A549 (cell line): ENCODE measurements around the gene MOB1A. TPM values are rescaled to one million over a fixed set of nuclear protein-coding genes. Genes with fewer than 3 reads are reported as not detected.

Experiments
- ATAC-seq, 2 experiments: fragments of 200-7000 bp in 1 of 2; fragments of >200 bp in 1 of 2; cut with Nextera tagmentation in 1 of 2; cut with Tn5 transposase in 1 of 2; 3 replicates each; pipeline versions ENCODE4 v1.8.0 to v1.9.1; 2018 to 2020; ENCODE audit warnings: mild to moderate bottlenecking in 1 of 2, moderate library complexity in 1 of 2
- CTCF ChIA-PET: fragments of 300-600 bp; sonication (Branson Sonifier 250); formaldehyde crosslinking; extraction: SDS; loops from one replicate; lab custom pipeline; 2021; ENCODE audit warnings: antibody characterized with exemption, inconsistent platforms; lab: Yijun Ruan, JAX
- POLR2A ChIA-PET: fragments of 350-600 bp; formaldehyde crosslinking; extraction: SDS; loops from one replicate; lab custom pipeline; 2021; ENCODE audit warnings: antibody characterized with exemption, inconsistent platforms; lab: Yijun Ruan, JAX
- DNase-seq, 2 experiments: peaks; one replicate each; pipeline versions ENCODE4 v3.0.0 to v3.0.0-alpha.2; 2011 to 2016; ENCODE audit warnings: low read depth in 1 of 2, low spot score in 1 of 2
- FAIRE-seq: peaks from 2 replicates; lab custom pipeline; 2011; peaks lifted over from hg19 to GRCh38; lab: Jason Lieb, UNC
- H3K27ac ChIP-seq, 2 experiments: fragments of >200 bp; sonication (Bioruptor Twin); formaldehyde crosslinking; 3 replicates each; pipeline ENCODE4 v1.5.1; 2016 to 2017
- H3K4me1 ChIP-seq: fragments of >200 bp; sonication (Bioruptor Twin); formaldehyde crosslinking; 3 replicates; pipeline ENCODE4 v1.6.1; 2016
- H3K4me2 ChIP-seq: fragments of >200 bp; sonication (Bioruptor Twin); formaldehyde crosslinking; 3 replicates; pipeline ENCODE4 v1.6.1; 2016
- H3K4me3 ChIP-seq: fragments of >200 bp; sonication (Bioruptor Twin); formaldehyde crosslinking; 3 replicates; pipeline ENCODE4 v1.5.1; 2016
- H3K9me3 ChIP-seq: fragments of >200 bp; sonication (Bioruptor Twin); formaldehyde crosslinking; 3 replicates; pipeline ENCODE4 v1.6.1; 2016
- BHLHE40 ChIP-seq: IDR thresholded peaks from 2 replicates; pipeline ENCODE4 v1.6.1; 2012; ENCODE audit warnings: low read depth, low read length, inconsistent platforms
- CBX2 ChIP-seq: fragments of 200-600 bp; sonication (generic); IDR thresholded peaks from 2 replicates; pipeline ENCODE4 v1.6.1; 2016; ENCODE audit warnings: low read depth, mild to moderate bottlenecking, borderline replicate concordance
- CEBPB ChIP-seq, 2 experiments: fragments of >200 bp in 1 of 2; sonication (Bioruptor Twin) in 1 of 2; formaldehyde crosslinking in 1 of 2; IDR thresholded peaks; 2 replicates each; pipeline ENCODE4 v1.6.1; 2012 to 2016
- CTCF ChIP-seq: fragments of >200 bp; sonication (Bioruptor Twin); formaldehyde crosslinking; IDR thresholded peaks from 3 replicates; pipeline ENCODE4 v1.5.1; 2016
- EHMT2 ChIP-seq: fragments of 200-600 bp; sonication (generic); IDR thresholded peaks from 2 replicates; pipeline ENCODE4 v1.6.1; 2016; ENCODE audit warnings: antibody characterized with exemption, low read depth, mild to moderate bottlenecking, moderate library complexity
- ESRRA ChIP-seq: fragments of 150-350 bp; IDR thresholded peaks from 2 replicates; pipeline ENCODE4 v1.6.1; 2014; ENCODE audit warnings: mild to moderate bottlenecking, low read length, borderline replicate concordance
- HDAC2 ChIP-seq: fragments of 200-600 bp; sonication (generic); IDR thresholded peaks from 2 replicates; pipeline ENCODE4 v1.6.1; 2016
- KDM1A ChIP-seq: fragments of 200-600 bp; sonication (generic); IDR thresholded peaks from 2 replicates; pipeline ENCODE4 v1.6.1; 2016; ENCODE audit warnings: low read depth, mild to moderate bottlenecking
- MAFK ChIP-seq: fragments of 450-650 bp; IDR thresholded peaks from 2 replicates; pipeline ENCODE4 v1.6.1; 2014; ENCODE audit not compliant: partially characterized antibody
- MAX ChIP-seq: IDR thresholded peaks from 2 replicates; pipeline ENCODE4 v1.6.1; 2012
- NR3C1 ChIP-seq: fragments of >200 bp; sonication (Bioruptor Twin); formaldehyde crosslinking; IDR thresholded peaks from 3 replicates; pipeline ENCODE4 v1.6.1; 2017
- POLR2A ChIP-seq: IDR thresholded peaks from 2 replicates; pipeline ENCODE4 v1.6.1; 2012; ENCODE audit warnings: mild to moderate bottlenecking, low read length
- RAD21 ChIP-seq, 2 experiments: fragments of >200 bp in 1 of 2; sonication (Bioruptor Twin) in 1 of 2; formaldehyde crosslinking in 1 of 2; IDR thresholded peaks in 1 of 2; conservative IDR thresholded peaks in 1 of 2; 2 replicates in 1 of 2; 3 replicates in 1 of 2; pipeline ENCODE4 v1.6.1; 2012 to 2018; ENCODE audit warnings: inconsistent platforms in 1 of 2
- RCOR1 ChIP-seq: fragments of 150-350 bp; IDR thresholded peaks from 2 replicates; pipeline ENCODE4 v1.6.1; 2014; ENCODE audit warnings: antibody characterized with exemption, low read length, low read depth
- RNF2 ChIP-seq: fragments of 200-600 bp; sonication (generic); IDR thresholded peaks from 2 replicates; pipeline ENCODE4 v1.6.1; 2016; ENCODE audit warnings: low read depth, mild to moderate bottlenecking, antibody characterized with exemption, moderate library complexity, borderline replicate concordance
- WGBS: methylation state at CpG from one replicate; pipeline ENCODE4 v1.1.6; 2017; ENCODE audit errors: missing lambda C conversion rate; 5-methylcytosine and 5-hydroxymethylcytosine counted together
- polyA plus RNA-seq, 4 experiments: library from polyadenylated mRNA; depleted of rRNA in 3 of 4; stranded (reverse); fragments of >200 nt; fragmentation: RNase III in 1 of 4; extraction: RNeasy Plus Mini Kit Qiagen cat#74134 plus additional on column Dnase treatment in 1 of 4; gene quantifications; 2 replicates in 3 of 4; 3 replicates in 1 of 4; pipeline ENCODE4 v1.2.3, GENCODE V29; 2011 to 2017

The MOB1A gene
- polyA plus RNA-seq, 2 of the 4 experiments (the other 2 are of a cell fraction) = 72.6 to 108 TPM

GRCh38 chr2:74138600-74139323, 39.9 kb downstream of the MOB1A start:
- ATAC-seq (peak; percentile 41 to 82; a peak in 4 of 6 replicates), FAIRE-seq (no peak), DNase-seq (no peak)
- no peak overlapping the region for H3K4me2 ChIP-seq
- no peak overlapping the region for H3K27ac ChIP-seq
- 88% methylated on average over 16 of the region's 19 CpGs for WGBS
- H3K4me1 ChIP-seq = no peaks in the 10 kb centered on the region
- H3K4me3 ChIP-seq = no peak overlapping the region
- H3K9me3 ChIP-seq = no peaks in the 10 kb centered on the region
- TF ChIP-seq NR3C1 (no peak), BHLHE40 (no peak), ESRRA (no peak), CTCF (peak; percentile 53), POLR2A (no peak), KDM1A (no peak), RAD21 (conservative IDR thresholded peaks at IDR 0.05 in 1 of 2, IDR thresholded peaks at IDR 0.05 in 1 of 2) (peak in 1 of 2 experiments; percentile 28; a peak in 1 of 5 replicates)
- CTCF ChIA-PET = interaction anchor here (0.6 to 2.9 kb wide), 13 partner anchors 9 to 358 kb away, joined by 3 to 34 read pairs (median 4); partner anchors contain the start of gene BOLA3
- POLR2A ChIA-PET = interaction anchor here (0.8 to 1.2 kb wide), 3 partner anchors 18 to 212 kb away, joined by 3 to 5 read pairs (median 3); partner anchors contain the start of gene MOB1A

GRCh38 chr2:74137651-74138599, 40.8 kb downstream of the MOB1A start:
- TF ChIP-seq CBX2 (no peak), EHMT2 (no peak), POLR2A (no peak), RNF2 (no peak), MAFK (no peak), MAX (no peak), RCOR1 (no peak), HDAC2 (no peak)
- DNase-seq = no peak
- Histone ChIP-seq H3K4me3 (no peak overlapping the region), H3K27ac (no peak overlapping the region), H3K4me1 (no peaks in the 10 kb centered on the region), H3K4me2 (no peak overlapping the region), H3K9me3 (no peaks in the 10 kb centered on the region)
- 88% methylated on average over 11 of the region's 11 CpGs for WGBS
- no peak for FAIRE-seq
- CTCF ChIA-PET = interaction anchor here (0.6 to 2.9 kb wide), 12 partner anchors 8 to 357 kb away, joined by 3 to 34 read pairs (median 4); partner anchors contain the start of gene BOLA3
- ATAC-seq = 0 out of 6 replicates have a peak, but pooled peaks have one; percentile 18 to 28
- POLR2A ChIA-PET = interaction anchor here (0.8 to 1.2 kb wide), 2 partner anchors 18 to 211 kb away, joined by 3 to 5 read pairs; no protein-coding TSS in a partner anchor

GRCh38 chr2:74131901-74132300, 46.8 kb downstream of the MOB1A start:
- WGBS = 87% methylated on average over 5 of the region's 5 CpGs
- FAIRE-seq (no peak), DNase-seq (no peak)
- no peaks in the 10 kb centered on the region for H3K9me3 ChIP-seq
- H3K27ac ChIP-seq = no peak overlapping the region
- no peak for TF ChIP-seq CEBPB (IDR thresholded peaks at IDR 0.05)
- no peak for TF ChIP-seq KDM1A
- TF ChIP-seq, all 56 proteins: peak for 0
- ChIA-PET POLR2A (no interaction called here), CTCF (interaction anchor here (0.6 to 1.9 kb wide), 3 partner anchors 15 to 214 kb away, joined by 3 to 5 read pairs (median 4); no protein-coding TSS in a partner anchor)
- no peak overlapping the region for H3K4me2 ChIP-seq
- no peaks in the 10 kb centered on the region for H3K4me1 ChIP-seq
- H3K4me3 ChIP-seq = no peak overlapping the region
- ATAC-seq = no peak
